T-helper 17 cell (primary cell): ENCODE data around the gene ADAMTS5. TPM values are rescaled to one million over a fixed set of nuclear protein-coding genes. Genes with fewer than 3 reads are reported as not detected.

Source experiments
- ATAC-seq: fragments of 150-1000 bp; cut with Tn5 transposase; 2 replicates; pipeline ENCODE4 v1.10.0; 2021; ENCODE audit warnings: mild to moderate bottlenecking, moderate library complexity
- DNase-seq, 3 donors: peaks; one replicate each; pipeline versions ENCODE4 v3.0.0 to v3.0.0-alpha.2; 2020 to 2021
- H3K9me3 ChIP-seq: one replicate; pipeline ENCODE4 v1.7.0; 2013; ENCODE audit warnings: low read length, mild to moderate bottlenecking; ENCODE audit not compliant: control insufficient read depth, poor library complexity, severe bottlenecking
- H3K27ac Mint-ChIP-seq: one replicate; pipeline ENCODE4 v1.8.0; 2022; ENCODE audit warnings: mild to moderate bottlenecking, moderate library complexity, mixed read lengths
- H3K27me3 Mint-ChIP-seq: one replicate; pipeline ENCODE4 v1.8.0; 2022; ENCODE audit warnings: mixed read lengths
- H3K36me3 Mint-ChIP-seq: one replicate; pipeline ENCODE4 v1.8.0; 2022; ENCODE audit warnings: low read depth, mixed read lengths
- H3K4me1 Mint-ChIP-seq: one replicate; pipeline ENCODE4 v1.8.0; 2022; ENCODE audit warnings: mild to moderate bottlenecking, mixed read lengths
- H3K4me3 Mint-ChIP-seq: one replicate; pipeline ENCODE4 v1.8.0; 2022; ENCODE audit warnings: mild to moderate bottlenecking, moderate library complexity, mixed read lengths
- total RNA-seq, 4 donors: library from RNA in 2 of 4; stranded (reverse) in 2 of 4; gene quantifications; one replicate each; pipeline ENCODE4 v1.2.3 and lab custom pipeline; 2022 to 2026

Gene ADAMTS5
- total RNA-seq, 2 donors from 2014 or later, result not detected

- no peak overlapping the region for H3K27ac Mint-ChIP-seq
- DNase-seq (no peak), ATAC-seq (no peak)
- H3K4me3 Mint-ChIP-seq, result no peak overlapping the region
- no peaks in the 10 kb centered on the region for H3K4me1 Mint-ChIP-seq
- H3K27me3 Mint-ChIP-seq, result no peaks in the 10 kb centered on the region
- H3K9me3 ChIP-seq, result no peaks in the 10 kb centered on the region
- H3K36me3 Mint-ChIP-seq, result peaks cover 3% of the 10 kb centered on the region
Observed at GRCh38 chr21:26900980-26901379, 65.9 kb downstream of the ADAMTS5 start.

- no peaks in the 10 kb centered on the region for H3K36me3 Mint-ChIP-seq
- ATAC-seq, result no peak
- DNase-seq, result no peak
Observed at GRCh38 chr21:26892151-26892550, 74.7 kb downstream of the ADAMTS5 start.

GRCh38 chr21:26888931-26889330 is 78.0 kb downstream of the ADAMTS5 start:
- Mint-ChIP-seq H3K36me3 (no peaks in the 10 kb centered on the region), H3K4me3 (no peak overlapping the region)
- ATAC-seq, result no peak

More at GRCh38 chr21:26892151-26892550, 74.7 kb downstream of the ADAMTS5 start:
- H3K9me3 ChIP-seq, result no peaks in the 10 kb centered on the region
- H3K27me3 Mint-ChIP-seq, result peaks cover 6% of the 10 kb centered on the region
- no peaks in the 10 kb centered on the region for H3K4me1 Mint-ChIP-seq
- H3K4me3 Mint-ChIP-seq, result no peak overlapping the region
- no peak overlapping the region for H3K27ac Mint-ChIP-seq

GRCh38 chr21:26888256-26888655 is 78.6 kb downstream of the ADAMTS5 start:
- peaks cover 3% of the 10 kb centered on the region for H3K27me3 Mint-ChIP-seq
- H3K36me3 Mint-ChIP-seq, result no peaks in the 10 kb centered on the region
- no peaks in the 10 kb centered on the region for H3K4me1 Mint-ChIP-seq
- no peak overlapping the region for H3K27ac Mint-ChIP-seq
- no peaks in the 10 kb centered on the region for H3K9me3 ChIP-seq
- no peak overlapping the region for H3K4me3 Mint-ChIP-seq
- no peak for DNase-seq
- ATAC-seq, result no peak

More at GRCh38 chr21:26888931-26889330, 78.0 kb downstream of the ADAMTS5 start:
- no peak for DNase-seq
- Mint-ChIP-seq H3K27ac (no peak overlapping the region), H3K27me3 (peaks cover 6% of the 10 kb centered on the region), H3K4me1 (no peaks in the 10 kb centered on the region)
- no peaks in the 10 kb centered on the region for H3K9me3 ChIP-seq

- Mint-ChIP-seq H3K27me3 (no peaks in the 10 kb centered on the region), H3K4me3 (no peak overlapping the region), H3K27ac (no peak overlapping the region), H3K4me1 (no peaks in the 10 kb centered on the region), H3K36me3 (no peaks in the 10 kb centered on the region)
- ATAC-seq (no peak), DNase-seq (no peak)
- H3K9me3 ChIP-seq, result no peaks in the 10 kb centered on the region
Observed at GRCh38 chr21:26887251-26887650, 79.6 kb downstream of the ADAMTS5 start.

- H3K9me3 ChIP-seq, result no peaks in the 10 kb centered on the region
- DNase-seq (no peak), ATAC-seq (no peak)
- Mint-ChIP-seq H3K27ac (no peak overlapping the region), H3K27me3 (peaks cover 4% of the 10 kb centered on the region), H3K36me3 (no peaks in the 10 kb centered on the region), H3K4me1 (no peaks in the 10 kb centered on the region), H3K4me3 (no peak overlapping the region)
Observed at GRCh38 chr21:26884436-26884835, 82.5 kb downstream of the ADAMTS5 start.

GRCh38 chr21:26883768-26884167 is 83.1 kb downstream of the ADAMTS5 start:
- no peaks in the 10 kb centered on the region for H3K9me3 ChIP-seq
- Mint-ChIP-seq H3K36me3 (no peaks in the 10 kb centered on the region), H3K4me1 (no peaks in the 10 kb centered on the region), H3K27ac (no peak overlapping the region), H3K27me3 (peaks cover 4% of the 10 kb centered on the region), H3K4me3 (no peak overlapping the region)
- no peak for ATAC-seq
- no peak for DNase-seq

- no peaks in the 10 kb centered on the region for H3K9me3 ChIP-seq
- H3K4me1 Mint-ChIP-seq, result no peaks in the 10 kb centered on the region
- no peak overlapping the region for H3K27ac Mint-ChIP-seq
- no peak overlapping the region for H3K4me3 Mint-ChIP-seq
- H3K27me3 Mint-ChIP-seq, result peaks cover 4% of the 10 kb centered on the region
- no peak for ATAC-seq
- DNase-seq, result no peak
- no peaks in the 10 kb centered on the region for H3K36me3 Mint-ChIP-seq
Observed at GRCh38 chr21:26881504-26882228, 85.2 kb downstream of the ADAMTS5 start.

GRCh38 chr21:26877018-26877417 is 89.9 kb downstream of the ADAMTS5 start:
- DNase-seq (no peak), ATAC-seq (no peak)
- Mint-ChIP-seq H3K36me3 (no peaks in the 10 kb centered on the region), H3K27me3 (peaks cover 4% of the 10 kb centered on the region), H3K27ac (no peak overlapping the region), H3K4me3 (no peak overlapping the region), H3K4me1 (no peaks in the 10 kb centered on the region)
- H3K9me3 ChIP-seq, result no peaks in the 10 kb centered on the region

GRCh38 chr21:26874347-26874746 is 92.5 kb downstream of the ADAMTS5 start:
- Mint-ChIP-seq H3K4me3 (no peak overlapping the region), H3K4me1 (no peaks in the 10 kb centered on the region), H3K36me3 (no peaks in the 10 kb centered on the region), H3K27ac (no peak overlapping the region), H3K27me3 (peaks cover 5% of the 10 kb centered on the region)
- DNase-seq, result no peak
- no peak for ATAC-seq
- no peaks in the 10 kb centered on the region for H3K9me3 ChIP-seq

Other genes with a start within 250 kb of the ADAMTS5 start
- not detected for gene ADAMTS1, start 121.7 kb downstream of the ADAMTS5 start, total RNA-seq